CD14-positive monocyte (primary cell): Measurements from ENCODE around the gene DVL2. TPM values are rescaled to one million over a fixed set of nuclear protein-coding genes. Genes with fewer than 3 reads are reported as not detected.
A peak's percentile ranks its signal among the peaks of the same experiment; 100 is the strongest.

Experiments
- DNase-seq, 3 donors: peaks; one replicate each; pipeline ENCODE4 v3.0.0-alpha.2; 2011 to 2022
- H2AFZ ChIP-seq: 2 replicates; pipeline ENCODE4 v1.6.0; 2012; ENCODE audit warnings: mild to moderate bottlenecking, low read depth, low read length, inconsistent platforms; ENCODE audit not compliant: insufficient read depth, poor library complexity, severe bottlenecking
- H3K27ac ChIP-seq, 2 donors: 1 replicate in 1 of 2; 2 replicates in 1 of 2; pipeline ENCODE4 v1.5.1; 2012 to 2013; ENCODE audit warnings: low read length in 2 of 2, control low read depth in 1 of 2, inconsistent platforms in 1 of 2, low read depth in 1 of 2, mild to moderate bottlenecking in 1 of 2
- H3K27me3 ChIP-seq, 2 donors: one replicate each; pipeline versions ENCODE4 v1.6.0 to v1.6.1; 2011 to 2013; ENCODE audit warnings: low read length in 2 of 2; ENCODE audit not compliant: control insufficient read depth in 2 of 2, insufficient read depth in 2 of 2
- H3K36me3 ChIP-seq, 2 donors: replicated peaks in 1 of 2; 1 replicate in 1 of 2; 2 replicates in 1 of 2; pipeline versions ENCODE4 v1.5.1 to v1.6.1; 2012 to 2013; ENCODE audit warnings: low read length in 2 of 2, control low read depth in 1 of 2, inconsistent platforms in 1 of 2, mild to moderate bottlenecking in 1 of 2; ENCODE audit not compliant: insufficient read depth in 2 of 2, control insufficient read depth in 1 of 2
- H3K4me1 ChIP-seq, 2 donors: 1 replicate in 1 of 2; 2 replicates in 1 of 2; pipeline versions ENCODE4 v1.5.1 to v1.6.1; 2012 to 2013; ENCODE audit warnings: low read length in 2 of 2, control low read depth in 1 of 2, inconsistent platforms in 1 of 2, mild to moderate bottlenecking in 1 of 2, moderate library complexity in 1 of 2; ENCODE audit not compliant: insufficient read depth in 2 of 2, control insufficient read depth in 1 of 2
- H3K4me2 ChIP-seq: replicated peaks from 2 replicates; pipeline ENCODE3; 2012; ENCODE audit warnings: low read length, moderate library complexity, mild to moderate bottlenecking; ENCODE audit not compliant: poor library complexity, severe bottlenecking; ENCODE audit errors: extremely low read depth
- H3K4me3 ChIP-seq, 3 experiments: fragments of 200-600 bp in 1 of 3; sonication (generic) in 1 of 3; replicated peaks in 1 of 3; 1 replicate in 2 of 3; 2 replicates in 1 of 3; pipeline ENCODE4 v1.5.1; 2011 to 2013; ENCODE audit warnings: low read length in 3 of 3, mild to moderate bottlenecking in 3 of 3, control low read depth in 2 of 3, low read depth in 2 of 3, inconsistent platforms in 1 of 3, moderate library complexity in 1 of 3
- H3K79me2 ChIP-seq: 2 replicates; pipeline ENCODE4 v1.6.0; 2012; ENCODE audit warnings: mild to moderate bottlenecking, control low read depth, inconsistent platforms, low read length, moderate library complexity; ENCODE audit not compliant: insufficient read depth
- H3K9ac ChIP-seq: 2 replicates; pipeline ENCODE4 v1.6.0; 2017; ENCODE audit warnings: low read length, mild to moderate bottlenecking; ENCODE audit not compliant: insufficient read depth, poor library complexity, severe bottlenecking
- H3K9me3 ChIP-seq, 2 donors: replicated peaks in 1 of 2; 1 replicate in 1 of 2; 2 replicates in 1 of 2; pipeline versions ENCODE4 v1.5.1 to v1.6.1; 2012 to 2013; ENCODE audit warnings: low read length in 2 of 2, control low read depth in 1 of 2; ENCODE audit not compliant: control insufficient read depth in 1 of 2, insufficient read depth in 1 of 2
- H4K20me1 ChIP-seq: 2 replicates; pipeline ENCODE4 v1.6.0; 2012; ENCODE audit warnings: mild to moderate bottlenecking, low read length, control low read depth, moderate library complexity; ENCODE audit not compliant: insufficient read depth
- H3K27ac Mint-ChIP-seq, 7 donors: one replicate each; pipeline ENCODE4 v1.8.0; 2020; ENCODE audit warnings: mild to moderate bottlenecking in 7 of 7, mixed read lengths in 7 of 7, moderate library complexity in 6 of 7, inconsistent platforms in 2 of 7
- H3K27me3 Mint-ChIP-seq, 3 donors: one replicate each; pipeline ENCODE4 v1.8.0; 2021 to 2022; ENCODE audit warnings: low read depth in 3 of 3, mild to moderate bottlenecking in 3 of 3, mixed read lengths in 3 of 3, moderate library complexity in 3 of 3, inconsistent platforms in 1 of 3
- H3K36me3 Mint-ChIP-seq, 2 donors: one replicate each; pipeline ENCODE4 v1.8.0; 2020; ENCODE audit warnings: mixed read lengths in 2 of 2, inconsistent platforms in 1 of 2, mild to moderate bottlenecking in 1 of 2
- H3K4me1 Mint-ChIP-seq: one replicate; pipeline ENCODE4 v1.8.0; 2020; ENCODE audit warnings: mild to moderate bottlenecking, mixed read lengths
- H3K4me3 Mint-ChIP-seq, 2 donors: one replicate each; pipeline ENCODE4 v1.8.0; 2020; ENCODE audit warnings: mild to moderate bottlenecking in 2 of 2, mixed read lengths in 2 of 2, moderate library complexity in 1 of 2
- H3K9me3 Mint-ChIP-seq, 7 donors: one replicate each; pipeline ENCODE4 v1.8.0; 2020 to 2022; ENCODE audit warnings: mixed read lengths in 7 of 7, mild to moderate bottlenecking in 6 of 7, moderate library complexity in 6 of 7, inconsistent platforms in 2 of 7
- CTCF ChIP-seq: fragments of 200-600 bp; IDR thresholded peaks from one replicate; pipeline ENCODE4 v1.8.0; 2022; ENCODE audit warnings: antibody characterized with exemption, mild to moderate bottlenecking
- WGBS: methylation state at CpG from one replicate; pipeline ENCODE4 v1.1.5; 2013; ENCODE audit warnings: missing lambda C conversion rate; ENCODE audit not compliant: insufficient coverage; 5-methylcytosine and 5-hydroxymethylcytosine counted together
- intact Hi-C, 2 donors: fragments of 100-400 bp; cut with micrococcal nuclease; formaldehyde crosslinking; loops; one replicate each; pipeline versions ENCODE4 v1.15.0 to v1.15.1; 2023
- polyA minus RNA-seq: library from RNA; depleted of rRNA, polyadenylated mRNA; stranded (reverse); fragments of >200 nt; gene quantifications from 2 replicates; pipeline ENCODE4 v1.2.3, GENCODE V29; 2012
- polyA plus RNA-seq, 3 donors: library from polyadenylated mRNA; depleted of rRNA in 1 of 3; unstranded in 2 of 3; stranded (reverse) in 1 of 3; fragments of 300-500 nt in 2 of 3; fragments of >200 nt in 1 of 3; fragmentation: Illumina TruSeq in 2 of 3; gene quantifications; 1 replicate in 2 of 3; 2 replicates in 1 of 3; pipeline ENCODE4 v1.2.3, GENCODE V29; 2012 to 2021
- total RNA-seq, 12 experiments: library from RNA in 1 of 12; stranded (reverse) in 1 of 12; fragments of 120-200 nt in 1 of 12; gene quantifications; one replicate each; pipeline ENCODE4 v1.2.4 and lab custom pipeline; 2013 to 2026; ENCODE audit warnings: mixed read lengths in 6 of 12, inconsistent platforms in 1 of 12

Gene DVL2
- 14.6 TPM for total RNA-seq (2013)
- 1 to 10 TPM; 6.7 to 7.8 (median 7.0) TPM for polyA plus RNA-seq
- 11.8 and 18.8 TPM in 2 replicates for polyA minus RNA-seq
- 5.6 to 32.4 (median 18.2) reads per million in 11 experiments for total RNA-seq (lab: John Stamatoyannopoulos, UW)

DNA sequence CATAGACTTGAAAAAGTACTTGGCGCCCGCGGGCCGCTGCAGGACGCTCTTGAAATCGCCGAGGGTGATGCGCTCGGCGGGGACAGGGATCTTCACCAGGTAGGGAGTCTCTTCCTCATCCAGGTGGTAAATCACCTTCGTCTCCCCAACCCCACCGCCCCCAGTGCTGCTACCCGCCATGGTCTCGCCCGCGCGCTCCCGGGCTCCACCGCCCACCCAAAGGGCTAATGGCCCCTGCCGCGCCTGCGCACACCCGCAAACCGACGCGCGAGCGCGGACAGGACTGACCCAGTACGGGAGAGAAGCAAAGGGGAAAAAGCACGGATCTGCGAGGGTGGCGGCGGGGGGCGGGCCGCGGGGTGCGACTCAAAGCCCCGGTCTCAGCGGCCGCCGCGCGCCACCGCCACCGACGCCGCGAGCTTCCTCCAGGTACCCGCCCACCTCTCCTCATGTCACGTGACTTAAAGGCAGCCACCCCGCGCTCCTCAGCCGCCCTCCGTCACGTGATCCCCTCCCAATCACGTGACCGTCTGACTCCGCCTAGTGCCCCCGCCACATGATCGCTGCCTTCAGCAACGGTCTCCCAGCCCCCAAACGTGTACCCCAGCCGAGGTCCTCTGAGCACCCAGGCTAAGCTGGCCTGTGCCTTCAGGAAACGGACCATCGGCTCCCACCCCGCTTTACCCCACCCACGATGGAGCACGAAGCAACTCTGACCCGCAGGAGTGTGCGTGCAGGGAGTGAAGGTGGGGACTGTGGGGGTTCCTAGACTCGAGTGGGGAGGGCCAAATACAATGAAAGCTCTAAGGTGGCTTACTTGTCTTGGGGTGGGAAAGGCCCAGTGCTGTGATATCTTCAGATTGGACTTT lies at the start of gene DVL2:
TSS of gene DVL2 (minus strand) at position 435 of the 869 bp plus-strand sequence. CDS start at position 180, 255 bp downstream.
- H3K27me3 Mint-ChIP-seq = peaks cover 0 to 2% (median 0%) of the 10 kb centered on the region in 3 donors
- Histone ChIP-seq H3K79me2 (peaks cover 75% of the 10 kb centered on the region), H3K36me3 (peaks cover 29 to 36% of the 10 kb centered on the region in 2 donors), H3K4me1 (peaks cover 50 to 60% of the 10 kb centered on the region in 2 donors), H3K9ac (peak within 1 kb of the TSS; percentile 78), H4K20me1 (peaks cover 37% of the 10 kb centered on the region), H3K4me3 (peak within 1 kb of the TSS; percentile 81 to 90 (median 86)), H3K27me3 (no peaks in the 10 kb centered on the region), H3K9me3 (no peaks in the 10 kb centered on the region), H3K27ac (peak within 1 kb of the TSS; percentile 50 to 76), H3K4me2 (peak within 1 kb of the TSS; percentile 79), H2AFZ (peak within 1 kb of the TSS; percentile 87)
- peaks cover 0 to 1% (median 0%) of the 10 kb centered on the region in 7 donors for H3K9me3 Mint-ChIP-seq
- H3K27ac Mint-ChIP-seq = peak within 1 kb of the TSS; percentile 76 to 92 (median 86)
- peaks cover 54% of the 10 kb centered on the region for H3K4me1 Mint-ChIP-seq
- H3K4me3 Mint-ChIP-seq = peak within 1 kb of the TSS; percentile 90 to 94
- peaks cover 36 to 41% of the 10 kb centered on the region in 2 donors for H3K36me3 Mint-ChIP-seq
- intact Hi-C loops = loop anchor here in 1 of 2 donors (2.0 to 10.0 kb wide), 2 partner anchors 20 to 250 kb away; partner anchors contain the start of genes POLR2A and SLC35G6
- DNase-seq = peak; percentile 92 to 93 (median 93)
- WGBS = 0% methylated on average over 63 of the region's 72 CpGs
- TF ChIP-seq CTCF = no peak

DNA sequence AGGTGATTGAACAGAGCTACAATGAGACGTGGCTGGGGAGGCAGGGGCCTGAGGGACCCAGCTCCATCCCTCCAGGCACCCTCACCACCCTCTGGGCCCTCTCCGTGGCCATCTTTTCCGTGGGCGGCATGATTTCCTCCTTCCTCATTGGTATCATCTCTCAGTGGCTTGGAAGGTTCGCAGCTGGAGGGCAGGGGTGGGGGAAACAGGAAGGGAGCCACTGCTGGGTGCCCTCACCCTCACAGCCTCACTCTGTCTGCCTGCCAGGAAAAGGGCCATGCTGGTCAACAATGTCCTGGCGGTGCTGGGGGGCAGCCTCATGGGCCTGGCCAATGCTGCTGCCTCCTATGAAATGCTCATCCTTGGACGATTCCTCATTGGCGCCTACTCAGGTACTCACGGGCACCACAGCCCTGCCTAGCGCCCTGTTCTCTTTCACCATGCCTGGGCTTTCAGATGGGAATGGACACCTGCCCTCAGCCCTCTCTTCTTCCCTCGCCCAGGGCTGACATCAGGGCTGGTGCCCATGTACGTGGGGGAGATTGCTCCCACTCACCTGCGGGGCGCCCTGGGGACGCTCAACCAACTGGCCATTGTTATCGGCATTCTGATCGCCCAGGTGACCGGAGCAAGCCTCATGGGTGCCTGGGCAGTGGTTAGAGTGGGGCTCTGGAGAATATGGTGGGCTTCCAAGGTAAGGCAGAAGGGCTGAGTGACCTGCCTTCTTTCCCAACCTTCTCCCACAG lies 49.3 kb upstream of the DVL2 start:
- Histone ChIP-seq H3K79me2 (no peaks in the 10 kb centered on the region), H3K36me3 (no peaks in the 10 kb centered on the region), H3K27me3 (peaks cover 13 to 60% of the 10 kb centered on the region in 2 donors), H3K27ac (no peak overlapping the region), H4K20me1 (no peaks in the 10 kb centered on the region), H3K4me2 (no peak overlapping the region), H2AFZ (no peak overlapping the region), H3K9me3 (no peaks in the 10 kb centered on the region), H3K4me1 (peaks cover 27 to 28% of the 10 kb centered on the region in 2 donors), H3K4me3 (no peak overlapping the region), H3K9ac (no peak overlapping the region)
- peaks cover 0 to 15% (median 2%) of the 10 kb centered on the region in 7 donors for H3K9me3 Mint-ChIP-seq
- 98% methylated on average over 11 of the region's 18 CpGs for WGBS
- peaks cover 30% of the 10 kb centered on the region for H3K4me1 Mint-ChIP-seq
- peak overlapping the region in 1 of 2 donors; percentile 82 for H3K4me3 Mint-ChIP-seq
- TF ChIP-seq CTCF = no peak
- H3K27me3 Mint-ChIP-seq = peaks cover 62 to 88% (median 66%) of the 10 kb centered on the region in 3 donors
- DNase-seq = no peak
- peak overlapping the region in 2 of 7 donors; percentile 7 to 35 for H3K27ac Mint-ChIP-seq
- peaks cover 0 to 5% of the 10 kb centered on the region in 2 donors for H3K36me3 Mint-ChIP-seq
- intact Hi-C loops = loop anchor here in 1 of 2 donors (5.0 kb wide), 1 partner anchor 59 kb away; no protein-coding TSS in a partner anchor
